SK-N-SH (cell line): Measurements from ENCODE around the gene CYCS. TPM values are rescaled to one million over a fixed set of nuclear protein-coding genes. Genes with fewer than 3 reads are reported as not detected.

Source experiments
- CTCF ChIA-PET: fragments of 300-600, 350-600 bp; formaldehyde crosslinking; extraction: SDS; loops from one replicate; lab custom pipeline; 2021; lab: Yijun Ruan, JAX
- POLR2A ChIA-PET: fragments of 350-600 bp; sonication (Branson Sonifier 250); formaldehyde crosslinking; extraction: SDS; loops from one replicate; lab custom pipeline; 2020; ENCODE audit warnings: antibody characterized with exemption, inconsistent platforms; lab: Yijun Ruan, JAX
- DNase-seq: peaks from one replicate; pipeline ENCODE4 v3.0.0; 2012
- H2AFZ ChIP-seq: fragments of 200-600 bp; sonication (generic); 2 replicates; pipeline ENCODE4 v1.8.1; 2016; ENCODE audit warnings: antibody characterized with exemption, mild to moderate bottlenecking, low read depth
- H3F3A ChIP-seq: fragments of 200-600 bp; sonication (generic); replicated peaks from 2 replicates; pipeline ENCODE3; 2016; ENCODE audit warnings: antibody characterized with exemption, mild to moderate bottlenecking; ENCODE audit not compliant: insufficient read depth
- H3K27ac ChIP-seq, 2 experiments: fragments of 200-500 bp in 1 of 2; fragments of 200-600 bp in 1 of 2; sonication (Bioruptor generic) in 1 of 2; sonication (generic), shearing (Covaris generic) in 1 of 2; 2 replicates each; pipeline versions ENCODE4 v1.5.1 to v1.6.1; 2014 to 2016; ENCODE audit warnings: low read depth in 2 of 2, inconsistent platforms in 1 of 2, low read length in 1 of 2, mild to moderate bottlenecking in 1 of 2, mixed read lengths in 1 of 2
- H3K27me3 ChIP-seq: fragments of 200-600 bp; sonication (generic), shearing (Covaris generic); 2 replicates; pipeline ENCODE4 v1.6.1; 2016; ENCODE audit warnings: mixed run types; ENCODE audit not compliant: insufficient read depth
- H3K36me3 ChIP-seq, 2 experiments: fragments of 200-500 bp in 1 of 2; fragments of 200-600 bp in 1 of 2; sonication (Bioruptor generic) in 1 of 2; sonication (generic) in 1 of 2; replicated peaks in 1 of 2; 2 replicates each; pipeline versions ENCODE3 to v1.5.1; 2014 to 2016; ENCODE audit warnings: low read length in 1 of 2, mild to moderate bottlenecking in 1 of 2; ENCODE audit not compliant: insufficient read depth in 2 of 2, control insufficient read depth in 1 of 2
- H3K4me1 ChIP-seq, 2 experiments: fragments of 200-500 bp in 1 of 2; fragments of 200-600 bp in 1 of 2; sonication (Bioruptor generic) in 1 of 2; sonication (generic), shearing (Covaris generic) in 1 of 2; 2 replicates each; pipeline versions ENCODE4 v1.5.1 to v1.6.1; 2014 to 2016; ENCODE audit warnings: low read depth in 1 of 2, low read length in 1 of 2, mixed run types in 1 of 2; ENCODE audit not compliant: insufficient read depth in 2 of 2, control insufficient read depth in 1 of 2
- H3K4me2 ChIP-seq: fragments of 200-600 bp; sonication (generic), shearing (Covaris generic); 2 replicates; pipeline ENCODE4 v1.6.1; 2017; ENCODE audit warnings: mixed run types
- H3K4me3 ChIP-seq, 2 experiments: fragments of 200-500 bp in 1 of 2; fragments of 200-600 bp in 1 of 2; sonication (Bioruptor generic) in 1 of 2; sonication (generic), shearing (Covaris generic) in 1 of 2; 2 replicates each; pipeline versions ENCODE4 v1.5.1 to v1.8.1; 2014 to 2016; ENCODE audit warnings: low read depth in 2 of 2, inconsistent platforms in 1 of 2, low read length in 1 of 2, mild to moderate bottlenecking in 1 of 2, mixed read lengths in 1 of 2, moderate library complexity in 1 of 2
- H3K79me2 ChIP-seq: fragments of 200-600 bp; sonication (generic); 2 replicates; pipeline ENCODE4 v1.8.1; 2017; ENCODE audit warnings: mild to moderate bottlenecking; ENCODE audit not compliant: insufficient read depth
- H3K9ac ChIP-seq: fragments of 200-600 bp; sonication (generic); 2 replicates; pipeline ENCODE4 v1.6.1; 2017; ENCODE audit warnings: mixed run types
- H3K9me2 ChIP-seq: fragments of 200-600 bp; sonication (generic); 2 replicates; pipeline ENCODE4 v1.6.1; 2017; ENCODE audit warnings: mixed run types
- H3K9me3 ChIP-seq: fragments of 200-600 bp; sonication (generic); 2 replicates; pipeline ENCODE4 v1.6.1; 2017; ENCODE audit warnings: mixed run types, mild to moderate bottlenecking, moderate library complexity
- H4K20me1 ChIP-seq: fragments of 200-600 bp; sonication (generic); 2 replicates; pipeline ENCODE4 v1.6.1; 2017; ENCODE audit warnings: mild to moderate bottlenecking, mixed run types; ENCODE audit not compliant: insufficient read depth
- CHD2 ChIP-seq: fragments of 150-350 bp; IDR thresholded peaks from 2 replicates; pipeline ENCODE4 v1.6.1; 2018; ENCODE audit warnings: low read length; ENCODE audit not compliant: partially characterized antibody
- CTCF ChIP-seq: fragments of 200-600 bp; sonication (generic); IDR thresholded peaks from 2 replicates; pipeline ENCODE4 v1.6.1; 2017; ENCODE audit warnings: antibody characterized with exemption, mild to moderate bottlenecking, moderate library complexity
- ELF1 ChIP-seq: IDR thresholded peaks from 2 replicates; pipeline ENCODE4 v1.4.0; 2012
- EZH2phosphoT487 ChIP-seq: fragments of 200-600 bp; sonication (generic); IDR thresholded peaks from 2 replicates; pipeline ENCODE4 v1.6.1; 2017; ENCODE audit warnings: low read depth, mixed run types, mild to moderate bottlenecking, antibody characterized with exemption, moderate library complexity, borderline replicate concordance
- FOSL2 ChIP-seq: IDR thresholded peaks from 2 replicates; pipeline ENCODE4 v1.4.0; 2012; ENCODE audit warnings: low read depth, mild to moderate bottlenecking, moderate library complexity, borderline replicate concordance
- FOXJ3 ChIP-seq: sonication (generic); formaldehyde crosslinking; IDR thresholded peaks from 2 replicates; pipeline ENCODE4 v1.5.1; 2020; ENCODE audit warnings: mild to moderate bottlenecking, missing genetic modification reagents
- JUND ChIP-seq: IDR thresholded peaks from 2 replicates; pipeline ENCODE4 v1.4.0; 2012
- MEF2A ChIP-seq: IDR thresholded peaks from 2 replicates; pipeline ENCODE4 v1.4.0; 2012; ENCODE audit warnings: low read depth, borderline replicate concordance
- MXI1 ChIP-seq: IDR thresholded peaks from 2 replicates; pipeline ENCODE4 v1.6.1; 2012; ENCODE audit warnings: mild to moderate bottlenecking, low read depth, low read length, improper control_type of control experiment
- NFIC ChIP-seq: IDR thresholded peaks from 2 replicates; pipeline ENCODE4 v1.4.0; 2012; ENCODE audit warnings: borderline replicate concordance
- NRF1 ChIP-seq: IDR thresholded peaks from 2 replicates; pipeline ENCODE4 v1.6.1; 2012; ENCODE audit warnings: low read depth, mild to moderate bottlenecking, low read length
- PBX3 ChIP-seq: IDR thresholded peaks from 2 replicates; pipeline ENCODE4; 2012
- POLR2AphosphoS5 ChIP-seq: IDR thresholded peaks from 2 replicates; pipeline ENCODE4 v1.6.1; 2012; ENCODE audit warnings: low read depth, low read length
- RCOR1 ChIP-seq: fragments of 150-350 bp; IDR thresholded peaks from 2 replicates; pipeline ENCODE4 v1.6.1; 2017; ENCODE audit warnings: antibody characterized with exemption, low read length
- RFX5 ChIP-seq: IDR thresholded peaks from 2 replicates; pipeline ENCODE4 v1.6.1; 2012; ENCODE audit warnings: mild to moderate bottlenecking, improper control_type of control experiment, low read length
- RXRA ChIP-seq: IDR thresholded peaks from 2 replicates; pipeline ENCODE4 v1.4.0; 2012; ENCODE audit warnings: low read depth, mild to moderate bottlenecking, borderline replicate concordance
- SIN3A ChIP-seq: IDR thresholded peaks from 2 replicates; pipeline ENCODE4 v1.6.1; 2012; ENCODE audit warnings: low read depth, mild to moderate bottlenecking, low read length, moderate library complexity, borderline replicate concordance
- TAF1 ChIP-seq: IDR thresholded peaks from 2 replicates; pipeline ENCODE4 v1.6.1; 2012; ENCODE audit warnings: low read depth, mild to moderate bottlenecking, low read length, moderate library complexity, borderline replicate concordance
- TCF12 ChIP-seq: IDR thresholded peaks from 2 replicates; pipeline ENCODE4 v1.4.0; 2012
- WGBS: methylation state at CpG from one replicate; pipeline ENCODE4 v1.1.6; 2017; ENCODE audit warnings: low lambda C conversion rate; 5-methylcytosine and 5-hydroxymethylcytosine counted together
- polyA plus RNA-seq, 3 experiments: library from polyadenylated mRNA; depleted of rRNA; stranded (reverse); fragments of >200 nt; gene quantifications; 2 replicates each; pipeline ENCODE4 v1.2.3, GENCODE V29; 2012
- TF ChIP-seq, protein P1 (sequence below): fragments of 150-350 bp; IDR thresholded peaks from 2 replicates; pipeline ENCODE4 v1.6.1; 2017; ENCODE audit warnings: antibody characterized with exemption, low read length, low read depth, borderline replicate concordance

The CYCS gene
- polyA plus RNA-seq, 1 of the 3 experiments (the other 2 are of a cell fraction): 22.9 TPM

DNA sequence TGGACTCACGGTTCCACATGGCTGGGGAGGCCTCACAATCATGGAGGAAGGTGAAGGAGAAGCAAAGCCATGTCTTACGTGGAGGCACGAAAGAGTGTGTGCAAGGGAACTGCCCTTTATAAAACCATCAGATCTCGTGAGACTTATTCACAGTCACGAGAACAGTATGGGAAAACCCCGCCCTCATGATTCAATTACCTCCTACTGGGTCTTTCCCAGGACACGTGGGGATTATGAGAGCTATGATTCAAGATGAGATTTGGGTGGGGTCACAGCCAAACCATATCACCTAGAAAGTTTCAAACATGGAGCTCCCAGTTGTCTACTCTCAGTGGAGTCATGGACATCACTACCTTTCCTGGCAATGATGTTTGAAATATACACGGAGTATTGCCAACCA lies 49.6 kb downstream of the CYCS start:
- no peaks in the 10 kb centered on the region for H3K79me2 ChIP-seq
- no peaks in the 10 kb centered on the region for H3K27me3 ChIP-seq
- TF ChIP-seq TAF1 (no peak), RCOR1 (no peak), JUND (no peak), NFIC (no peak), TCF12 (no peak), RXRA (no peak), FOXJ3 (CRISPR knock-in tag) (no peak), EZH2phosphoT487 (no peak), RFX5 (no peak), NRF1 (no peak), PBX3 (no peak), POLR2AphosphoS5 (no peak), MXI1 (no peak), CHD2 (no peak), MEF2A (no peak), SIN3A (no peak), ELF1 (no peak)
- TF ChIP-seq, protein P1, sequence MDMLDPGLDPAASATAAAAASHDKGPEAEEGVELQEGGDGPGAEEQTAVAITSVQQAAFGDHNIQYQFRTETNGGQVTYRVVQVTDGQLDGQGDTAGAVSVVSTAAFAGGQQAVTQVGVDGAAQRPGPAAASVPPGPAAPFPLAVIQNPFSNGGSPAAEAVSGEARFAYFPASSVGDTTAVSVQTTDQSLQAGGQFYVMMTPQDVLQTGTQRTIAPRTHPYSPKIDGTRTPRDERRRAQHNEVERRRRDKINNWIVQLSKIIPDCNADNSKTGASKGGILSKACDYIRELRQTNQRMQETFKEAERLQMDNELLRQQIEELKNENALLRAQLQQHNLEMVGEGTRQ: no peak
- no peaks in the 10 kb centered on the region for H4K20me1 ChIP-seq
- H3F3A ChIP-seq: peaks cover 5% of the 10 kb centered on the region
- no peak overlapping the region for H2AFZ ChIP-seq
- no peak for DNase-seq
- H3K9ac ChIP-seq: no peak overlapping the region
- no peaks in the 10 kb centered on the region for H3K9me3 ChIP-seq
- no peaks in the 10 kb centered on the region for H3K9me2 ChIP-seq
- H3K4me2 ChIP-seq: no peak overlapping the region
- no peaks in the 10 kb centered on the region for H3K36me3 ChIP-seq
- H3K27ac ChIP-seq: no peak overlapping the region
- CTCF ChIA-PET: interaction anchor here (0.9 to 12.5 kb wide), 4 partner anchors 18 to 262 kb away, joined by 4 to 115 read pairs (median 17); no protein-coding TSS in a partner anchor
- 85% methylated on average over 8 of the region's 8 CpGs for WGBS
- POLR2A ChIA-PET: no interaction called here
- no peak overlapping the region for H3K4me3 ChIP-seq
- peaks cover 0 to 3% of the 10 kb centered on the region in 2 experiments; a peak in 1 of 4 replicates for H3K4me1 ChIP-seq

- CTCF ChIA-PET: interaction anchor here (0.6 to 4.6 kb wide), 5 partner anchors 21 to 1348 kb away, joined by 3 to 64 read pairs (median 15); no protein-coding TSS in a partner anchor
- Histone ChIP-seq H3K4me2 (no peak overlapping the region), H3K9me3 (no peaks in the 10 kb centered on the region), H3K79me2 (no peaks in the 10 kb centered on the region), H3K27ac (no peak overlapping the region), H3F3A (peaks cover 5% of the 10 kb centered on the region), H3K9ac (no peak overlapping the region), H4K20me1 (no peaks in the 10 kb centered on the region), H3K9me2 (no peaks in the 10 kb centered on the region), H3K27me3 (no peaks in the 10 kb centered on the region), H3K36me3 (no peaks in the 10 kb centered on the region), H2AFZ (no peak overlapping the region), H3K4me1 (no peaks in the 10 kb centered on the region), H3K4me3 (no peak overlapping the region)
- TF ChIP-seq CTCF (no peak), FOSL2 (peak; percentile 8; the same call in 1 of the 2 replicates), PBX3 (peak; percentile 30; the same call in 1 of the 2 replicates)
- no peak for DNase-seq
- whole genome bisulfite sequencing: 63% methylated on average over 2 of the region's 2 CpGs
- POLR2A ChIA-PET: no interaction called here
These were observed 51.6 kb downstream of the CYCS start for GRCh38 chr7:25073451-25073850.
